Lung (tissue), 12 donors: ENCODE measurements around the gene FBXO10. TPM values are rescaled to one million over a fixed set of nuclear protein-coding genes. Genes with fewer than 3 reads are reported as not detected.

Experiments
- ATAC-seq: fragments of 200-7000 bp; cut with Tn5 transposase; one replicate; pipeline ENCODE4 v1.9.1; 2020; ENCODE audit warnings: moderate number of reproducible peaks; ENCODE audit not compliant: insufficient read depth, low FRiP score
- DNase-seq, 3 donors: peaks; one replicate each; pipeline ENCODE4 v3.0.0-alpha.2; 2013 to 2017
- H3K27ac ChIP-seq, 2 donors: one replicate each; pipeline ENCODE4 v1.5.1; 2013; ENCODE audit warnings: mild to moderate bottlenecking in 2 of 2, moderate library complexity in 2 of 2, control low read depth in 1 of 2, inconsistent platforms in 1 of 2, low read depth in 1 of 2, low read length in 1 of 2
- H3K27me3 ChIP-seq, 3 donors: one replicate each; pipeline ENCODE4 v1.5.1; 2013; ENCODE audit warnings: low read length in 2 of 3; ENCODE audit not compliant: control insufficient read depth in 3 of 3, insufficient read depth in 3 of 3
- H3K36me3 ChIP-seq, 4 donors: one replicate each; pipeline ENCODE4 v1.5.1; 2013; ENCODE audit warnings: low read length in 4 of 4, mild to moderate bottlenecking in 1 of 4, moderate library complexity in 1 of 4; ENCODE audit not compliant: control insufficient read depth in 4 of 4, insufficient read depth in 4 of 4
- H3K4me1 ChIP-seq, 5 donors: one replicate each; pipeline ENCODE4 v1.5.1; 2013; ENCODE audit warnings: low read length in 5 of 5, mild to moderate bottlenecking in 2 of 5, moderate library complexity in 1 of 5; ENCODE audit not compliant: control insufficient read depth in 5 of 5, insufficient read depth in 5 of 5
- H3K4me3 ChIP-seq: one replicate; pipeline ENCODE4 v1.5.1; 2013; ENCODE audit warnings: mild to moderate bottlenecking, control low read depth, moderate library complexity
- H3K9ac ChIP-seq, 2 donors: one replicate each; pipeline ENCODE4 v1.5.1; 2013; ENCODE audit warnings: low read length in 2 of 2, control low read depth in 1 of 2; ENCODE audit not compliant: insufficient read depth in 1 of 2
- H3K9me3 ChIP-seq, 4 donors: one replicate each; pipeline ENCODE4 v1.5.1; 2013; ENCODE audit warnings: low read length in 3 of 4, mild to moderate bottlenecking in 1 of 4, moderate library complexity in 1 of 4; ENCODE audit not compliant: control insufficient read depth in 4 of 4, insufficient read depth in 3 of 4
- CTCF ChIP-seq: IDR thresholded peaks from 2 replicates; pipeline ENCODE4 v1.5.1; 2012; ENCODE audit warnings: mild to moderate bottlenecking; ENCODE audit errors: control extremely low read depth, extremely low read depth
- WGBS, 2 donors: extraction: QIAGEN DNeasy Blood & Tissue Kit; methylation state at CpG; one replicate each; pipeline ENCODE4 v1.1.7; 2013; 5-methylcytosine and 5-hydroxymethylcytosine counted together
- polyA plus RNA-seq, 2 donors: library from polyadenylated mRNA; stranded (reverse); fragments of 200-250 nt; gene quantifications; one replicate each; pipeline ENCODE4 v1.2.1, GENCODE V29; 2013
- total RNA-seq, 2 donors: library from RNA; depleted of rRNA in 1 of 2; stranded (reverse); fragments of >200 nt in 1 of 2; gene quantifications; one replicate each; pipeline ENCODE4 v1.2.1, GENCODE V29; 2014 to 2021
- donor health status: control.
- donor health status: control.
- donor health status: Bipolar disorder and iron deficiency.
- donor health status: healthy.
- donor health status: DM: yes; HTN: yes; CAD: no.

The FBXO10 gene
- total and polyA plus RNA-seq, 4 donors: 2.6 to 6.3 (median 4.0) TPM

- no peaks in the 10 kb centered on the region for H3K27me3 ChIP-seq
Observed at GRCh38 chr9:37522971-37523370, 53.2 kb downstream of the FBXO10 start.

DNA sequence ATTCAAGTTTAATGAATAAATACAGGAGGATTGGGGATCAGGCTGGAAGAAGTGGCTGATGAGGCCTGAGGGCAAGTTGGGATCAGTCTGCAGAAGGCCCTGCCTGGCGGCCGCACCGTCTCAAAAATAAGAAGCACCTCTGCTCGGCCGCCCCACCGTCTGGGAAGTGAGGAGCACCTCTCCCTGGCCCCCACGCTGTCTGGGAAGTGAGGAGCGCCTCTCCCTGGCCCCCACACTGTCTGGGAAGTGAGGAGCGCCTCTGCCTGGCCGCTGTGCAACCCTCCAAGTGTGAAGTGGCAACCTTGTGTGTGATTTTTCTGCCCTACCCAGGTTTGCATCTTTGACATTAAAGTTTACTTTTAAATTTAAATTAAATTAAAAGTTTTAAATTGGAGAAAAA lies 55.1 kb downstream of the FBXO10 start:
- no peak for TF ChIP-seq CTCF
- 95 to 96% methylated on average over 10 of the region's 10 CpGs for WGBS, 2 donors
- H3K27me3 ChIP-seq: no peaks in the 10 kb centered on the region
- no peak overlapping the region for H3K9ac ChIP-seq
- peaks cover 0 to 2% (median 0%) of the 10 kb centered on the region in 4 donors for H3K9me3 ChIP-seq
- DNase-seq (no peak), ATAC-seq (no peak)
- H3K4me1 ChIP-seq: no peaks in the 10 kb centered on the region
- peaks cover 7 to 38% (median 17%) of the 10 kb centered on the region in 4 donors for H3K36me3 ChIP-seq
- H3K4me3 ChIP-seq: no peak overlapping the region
- no peak overlapping the region for H3K27ac ChIP-seq

More at GRCh38 chr9:37522971-37523370, 53.2 kb downstream of the FBXO10 start:
- 97 to 100% methylated on average over 2 of the region's 2 CpGs for WGBS, 2 donors
- peaks cover 10 to 32% (median 20%) of the 10 kb centered on the region in 4 donors for H3K36me3 ChIP-seq
- ATAC-seq: no peak
- H3K4me1 ChIP-seq: no peaks in the 10 kb centered on the region
- H3K4me3 ChIP-seq: no peak overlapping the region
- no peak overlapping the region for H3K27ac ChIP-seq
- peaks cover 0 to 2% (median 0%) of the 10 kb centered on the region in 4 donors for H3K9me3 ChIP-seq
- H3K9ac ChIP-seq: no peak overlapping the region
- DNase-seq: no peak
- no peak for TF ChIP-seq CTCF

DNA sequence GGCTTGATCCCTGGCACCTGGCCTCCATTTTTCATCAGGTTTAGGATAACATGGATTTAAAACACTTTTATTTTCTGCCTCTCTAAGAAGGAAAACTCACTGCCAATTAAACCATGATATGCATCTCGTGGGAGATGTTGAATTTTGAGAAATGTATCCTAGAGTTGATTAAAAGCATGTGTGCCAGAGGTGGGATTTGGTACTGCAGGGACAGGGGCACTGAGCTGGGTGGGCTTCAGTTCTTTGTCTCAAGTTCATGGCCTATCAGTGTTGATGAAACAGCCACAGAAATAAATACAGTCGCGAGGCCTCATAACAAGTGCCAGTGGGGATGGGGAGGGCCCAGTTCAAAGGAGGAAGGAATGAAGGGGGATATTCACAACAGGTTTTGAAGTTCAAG lies 55.5 kb downstream of the FBXO10 start:
- no peak overlapping the region for H3K4me3 ChIP-seq
- no peaks in the 10 kb centered on the region for H3K4me1 ChIP-seq
- no peak overlapping the region for H3K9ac ChIP-seq
- 92 to 93% methylated on average over 3 of the region's 3 CpGs for WGBS, 2 donors
- peaks cover 10 to 35% (median 17%) of the 10 kb centered on the region in 4 donors for H3K36me3 ChIP-seq
- H3K27me3 ChIP-seq: no peaks in the 10 kb centered on the region
- H3K27ac ChIP-seq: no peak overlapping the region
- no peak for DNase-seq
- no peak for ATAC-seq
- peaks cover 0 to 2% (median 0%) of the 10 kb centered on the region in 4 donors for H3K9me3 ChIP-seq
- no peak for TF ChIP-seq CTCF

GRCh38 chr9:37517923-37518322 lies 58.3 kb downstream of the FBXO10 start:
- no peak for TF ChIP-seq CTCF
- no peaks in the 10 kb centered on the region for H3K9me3 ChIP-seq
- peaks cover 5 to 32% (median 16%) of the 10 kb centered on the region in 4 donors for H3K36me3 ChIP-seq
- 92 to 96% methylated on average over 13 of the region's 13 CpGs for WGBS, 2 donors
- no peaks in the 10 kb centered on the region for H3K27me3 ChIP-seq
- no peak overlapping the region for H3K27ac ChIP-seq
- ATAC-seq (no peak), DNase-seq (no peak)
- no peak overlapping the region for H3K4me3 ChIP-seq
- H3K4me1 ChIP-seq: no peaks in the 10 kb centered on the region
- H3K9ac ChIP-seq: no peak overlapping the region
